ENCODE results near the gene RUNX1.

The RUNX1 gene

DNA sequence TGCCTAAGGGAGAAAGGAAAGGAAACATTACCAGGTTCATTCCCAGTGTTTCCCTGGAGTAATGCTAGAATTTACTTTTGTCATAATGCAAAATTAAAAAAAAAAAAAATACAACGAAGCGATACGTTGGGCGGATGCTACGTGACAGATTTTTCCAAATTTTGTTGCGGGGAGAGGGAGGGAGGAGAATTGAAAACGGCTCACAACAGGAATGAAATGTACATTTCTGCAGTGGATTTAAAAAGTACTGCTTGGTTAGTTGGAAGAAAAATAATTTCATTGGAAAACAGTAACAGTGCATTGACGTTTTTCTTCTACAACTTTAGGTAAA, 157.5 kb downstream of the RUNX1 start:
- TF ChIP-seq GATA2 (IDR thresholded peaks at IDR 0.05; ENCODE audit: low read depth, low read length) (no peak), GATA3 (IDR thresholded peaks at IDR 0.05; ENCODE audit: low read depth, low read length) (no peak)

GRCh38 chr21:34890724-34891612, 158.1 kb downstream of the RUNX1 start:
- no peak for TF ChIP-seq GATA2 (IDR thresholded peaks at IDR 0.05; ENCODE audit: low read depth, low read length)
- TF ChIP-seq GATA3 (IDR thresholded peaks at IDR 0.05; ENCODE audit: low read depth, low read length): no peak

DNA sequence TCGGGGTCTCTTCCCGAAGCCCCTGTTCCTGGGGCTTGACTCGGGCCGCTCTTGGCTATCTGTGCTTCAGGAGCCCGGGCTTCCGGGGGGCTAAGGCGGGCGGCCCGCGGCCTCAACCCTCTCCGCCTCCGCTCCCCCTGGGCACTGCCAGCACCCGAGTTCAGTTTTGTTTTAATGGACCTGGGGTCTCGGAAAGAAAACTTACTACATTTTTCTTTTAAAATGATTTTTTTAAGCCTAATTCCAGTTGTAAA, 158.7 kb downstream of the RUNX1 start:
- TF ChIP-seq GATA3 (IDR thresholded peaks at IDR 0.05; ENCODE audit: low read depth, low read length) (no peak), GATA2 (IDR thresholded peaks at IDR 0.05; ENCODE audit: low read depth, low read length) (no peak)

- TF ChIP-seq GATA2 (IDR thresholded peaks at IDR 0.05; ENCODE audit: low read depth, low read length) (no peak), GATA3 (IDR thresholded peaks at IDR 0.05; ENCODE audit: low read depth, low read length) (no peak)
These were observed 159.2 kb downstream of the RUNX1 start for GRCh38 chr21:34889676-34890469.

DNA sequence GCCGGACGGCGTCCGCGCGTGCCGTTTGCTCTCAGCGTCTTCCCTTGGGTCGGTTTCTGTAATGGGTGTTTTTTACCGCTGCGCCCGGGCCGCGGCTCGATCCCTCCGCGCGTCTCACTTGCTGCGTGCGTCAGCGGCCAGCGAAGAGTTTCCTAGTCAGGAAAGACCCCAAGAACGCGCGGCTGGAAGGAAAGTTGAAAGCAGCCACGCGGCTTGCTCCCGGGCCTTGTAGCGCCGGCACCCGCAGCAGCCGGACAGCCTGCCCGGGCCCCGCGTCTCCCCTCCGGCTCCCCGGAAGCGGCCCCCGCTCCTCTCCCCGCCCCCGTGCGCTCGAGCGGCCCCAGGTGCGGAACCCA, 159.8 kb downstream of the RUNX1 start:
- TF ChIP-seq GATA3 (IDR thresholded peaks at IDR 0.05; ENCODE audit: low read depth, low read length) (no peak), GATA2 (IDR thresholded peaks at IDR 0.05; ENCODE audit: low read depth, low read length) (no peak)

GRCh38 chr21:34888569-34889319, 160.4 kb downstream of the RUNX1 start:
- no peak for TF ChIP-seq GATA2 (IDR thresholded peaks at IDR 0.05; ENCODE audit: low read depth, low read length)
- TF ChIP-seq GATA3 (IDR thresholded peaks at IDR 0.05; ENCODE audit: low read depth, low read length): no peak

- TF ChIP-seq GATA3 (IDR thresholded peaks at IDR 0.05; ENCODE audit: low read depth, low read length) (no peak), GATA2 (IDR thresholded peaks at IDR 0.05; ENCODE audit: low read depth, low read length) (no peak)
These were observed 161.2 kb downstream of the RUNX1 start for GRCh38 chr21:34887725-34888568.

GRCh38 chr21:34887105-34887442, 162.0 kb downstream of the RUNX1 start:
- TF ChIP-seq GATA3 (IDR thresholded peaks at IDR 0.05; ENCODE audit: low read depth, low read length) (no peak), GATA2 (IDR thresholded peaks at IDR 0.05; ENCODE audit: low read depth, low read length) (no peak)

- no peak for TF ChIP-seq GATA3 (IDR thresholded peaks at IDR 0.05; ENCODE audit: low read depth, low read length)
- TF ChIP-seq GATA2 (IDR thresholded peaks at IDR 0.05; ENCODE audit: low read depth, low read length): no peak
These were observed 162.6 kb downstream of the RUNX1 start for GRCh38 chr21:34886240-34887104.

GRCh38 chr21:34885626-34886239, 163.4 kb downstream of the RUNX1 start:
- TF ChIP-seq GATA2 (IDR thresholded peaks at IDR 0.05; ENCODE audit: low read depth, low read length) (no peak), GATA3 (IDR thresholded peaks at IDR 0.05; ENCODE audit: low read depth, low read length) (no peak)

DNA sequence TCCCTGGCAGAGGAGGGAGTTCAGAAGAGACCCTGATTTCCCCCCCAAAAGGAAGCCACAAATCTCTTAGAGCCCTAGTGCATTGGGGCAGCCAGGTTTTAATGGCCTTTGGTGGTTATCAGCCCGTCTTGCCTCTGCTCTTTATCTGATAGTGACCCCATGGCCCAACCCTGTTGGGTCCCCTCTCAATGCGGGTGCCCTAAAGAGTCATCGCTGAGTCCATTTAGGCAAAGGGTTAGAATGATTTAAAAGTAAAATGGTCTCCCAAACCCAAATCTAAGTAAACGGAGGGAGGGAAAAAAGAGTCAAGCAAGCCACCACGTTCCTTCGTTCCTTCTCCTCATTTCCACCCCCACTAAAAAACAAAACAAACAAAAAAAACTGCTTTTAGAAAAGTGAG, 164.0 kb downstream of the RUNX1 start:
- TF ChIP-seq GATA2 (IDR thresholded peaks at IDR 0.05; ENCODE audit: low read depth, low read length) (no peak), GATA3 (IDR thresholded peaks at IDR 0.05; ENCODE audit: low read depth, low read length) (no peak)

GRCh38 chr21:34884346-34884929, 164.7 kb downstream of the RUNX1 start:
- TF ChIP-seq GATA2 (IDR thresholded peaks at IDR 0.05; ENCODE audit: low read depth, low read length) (no peak), GATA3 (IDR thresholded peaks at IDR 0.05; ENCODE audit: low read depth, low read length) (no peak)
